HG03460 (cell line): ENCODE results near the gene CDCA4.

ENCODE experiments used
- ATAC-seq: cut with Tn5 transposase; IDR thresholded peaks from one replicate; pipeline ENCODE4 v1.9.1; 2021; ENCODE audit not compliant: unreplicated experiment

The CDCA4 gene

DNA sequence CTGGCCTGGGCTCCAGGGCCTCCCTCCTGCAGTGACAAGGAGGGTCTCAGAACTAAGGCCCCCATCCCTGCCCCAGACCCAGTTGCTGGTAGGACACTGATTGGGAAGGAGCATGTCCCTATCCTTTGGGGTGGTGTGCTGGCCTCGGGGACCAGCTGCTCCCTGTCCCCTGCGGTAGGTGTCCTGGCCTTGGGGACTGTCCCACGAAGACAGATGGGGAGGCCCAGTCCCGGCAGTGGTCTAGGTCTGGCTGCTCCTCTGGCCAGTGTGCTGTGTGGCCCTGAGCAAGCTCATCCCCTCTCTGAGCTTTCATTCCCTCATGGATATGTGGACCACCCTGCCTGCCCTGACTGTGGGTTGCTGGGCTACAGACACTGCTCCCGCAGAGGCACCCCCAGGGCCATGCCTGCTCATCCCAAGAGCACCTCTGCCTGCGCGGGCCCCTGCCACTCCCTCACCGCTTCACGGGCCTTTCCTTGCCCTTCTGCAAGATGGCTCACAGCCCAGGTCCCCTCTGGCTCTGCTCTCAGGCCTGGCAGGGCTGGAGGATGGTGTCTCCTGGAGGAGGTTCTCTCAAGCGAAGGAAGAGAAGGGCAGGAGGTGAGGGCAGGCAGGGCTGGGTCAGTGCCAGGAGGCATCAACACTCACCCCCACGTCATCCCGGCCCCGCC, 55.2 kb downstream of the CDCA4 start:
- no peak for ATAC-seq

DNA sequence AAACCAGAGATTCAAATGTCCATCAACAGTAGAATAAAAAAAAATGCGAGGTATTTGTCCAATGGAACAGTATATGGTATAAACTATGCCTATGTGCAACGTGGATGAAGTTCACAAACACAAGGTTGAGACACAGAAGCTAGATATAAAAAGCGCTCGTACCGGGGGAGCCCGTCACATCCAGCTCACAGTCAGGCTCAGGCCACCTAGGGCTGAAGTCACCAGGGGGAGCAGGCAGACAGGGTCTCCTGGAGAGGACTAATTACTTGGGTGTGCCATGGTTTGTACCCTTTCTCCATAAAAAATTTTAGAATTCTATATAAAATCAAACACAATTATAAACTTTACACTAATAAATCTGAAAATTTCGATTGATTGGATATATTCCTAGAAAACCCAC, 56.3 kb downstream of the CDCA4 start:
- no peak for ATAC-seq
